K562 (cell line): ENCODE measurements around the gene SPSB1. TPM values are rescaled to one million over a fixed set of nuclear protein-coding genes. Genes with fewer than 3 reads are reported as not detected.

ENCODE experiments used
- EGR1 ChIP-seq: fragments of 450-650 bp; conservative IDR thresholded peaks from 2 replicates; pipeline ENCODE4 v1.6.1; 2017; ENCODE audit warnings: mild to moderate bottlenecking
- ETV1 ChIP-seq: fragments of 450-650 bp; conservative IDR thresholded peaks from 2 replicates; pipeline ENCODE4 v1.6.1; 2016; ENCODE audit warnings: missing genetic modification characterization, control low read depth, low read depth, missing compliant biosample characterization
- MYC ChIP-seq, 2 experiments: fragments of 250-450 bp in 1 of 2; sonication (Bioruptor Pico) in 1 of 2; IDR thresholded peaks; 2 replicates each; pipeline versions ENCODE4 v1.5.1 to v1.6.1; 2012 to 2021; ENCODE audit warnings: low read depth in 2 of 2, borderline replicate concordance in 1 of 2, improper control_type of control experiment in 1 of 2, low read length in 1 of 2, mild to moderate bottlenecking in 1 of 2, moderate library complexity in 1 of 2
- NCOR1 ChIP-seq: fragments of 450-650 bp; IDR thresholded peaks from 2 replicates; pipeline ENCODE4 v1.6.1; 2016; ENCODE audit warnings: mild to moderate bottlenecking, moderate library complexity
- TCFL5 ChIP-seq: fragments of 250-450 bp; sonication (Bioruptor Pico); conservative IDR thresholded peaks from 2 replicates; pipeline ENCODE4 v1.6.1; 2021; ENCODE audit warnings: mild to moderate bottlenecking, moderate library complexity, matching md5 sums
- ZC3H8 ChIP-seq: fragments of 450-650 bp; IDR thresholded peaks from 2 replicates; pipeline ENCODE4 v1.6.1; 2017
- ZNF764 ChIP-seq: fragments of 250-450 bp; sonication (Bioruptor Pico); IDR thresholded peaks from 2 replicates; pipeline ENCODE4 v1.4.0; 2020; ENCODE audit warnings: low read depth, mild to moderate bottlenecking, moderate library complexity
- polyA plus RNA-seq, 8 experiments: library from polyadenylated mRNA; depleted of rRNA in 4 of 8; stranded (reverse) in 5 of 8; unstranded in 3 of 8; fragments of >200 nt; fragmentation: Nextera tagmentation in 2 of 8; fragmentation: Illumina TruSeq in 1 of 8; extraction: Ambion mirVana in 2 of 8; extraction: Trizol in 1 of 8; gene quantifications; 2 replicates each; pipeline versions ENCODE4 v1.2.1 to v1.2.3, GENCODE V29; 2011 to 2014; ENCODE audit warnings: inconsistent platforms in 1 of 8, missing spikeins in 1 of 8
- total RNA-seq, 7 experiments: library from RNA; depleted of rRNA in 6 of 7; stranded (reverse); fragments of >200 nt in 6 of 7; fragmentation: Illumina TruSeq in 2 of 7; extraction: Trizol in 2 of 7; gene quantifications; 2 replicates each; pipeline versions ENCODE4 v1.2.1 to v1.2.3, GENCODE V29; 2011 to 2021; ENCODE audit warnings: low replicate concordance in 1 of 7
- TF ChIP-seq, protein P1 (sequence below): fragments of 250-450 bp; sonication (Bioruptor Pico); IDR thresholded peaks from 2 replicates; pipeline ENCODE4 v1.5.0; 2021; ENCODE audit warnings: mild to moderate bottlenecking, moderate library complexity
- TF ChIP-seq, protein P2 (sequence below): fragments of 250-450 bp; sonication (Bioruptor Pico); IDR thresholded peaks from 2 replicates; pipeline ENCODE4 v1.8.0; 2021; ENCODE audit warnings: moderate library complexity, mild to moderate bottlenecking, inconsistent platforms
- TF ChIP-seq, protein P3 (sequence below): fragments of 450-650 bp; formaldehyde crosslinking; IDR thresholded peaks from 2 replicates; pipeline ENCODE4 v1.4.0; 2022; ENCODE audit warnings: missing genetic modification characterization

SPSB1 gene
- total and polyA plus RNA-seq, 9 of the 15 experiments (the other 6 are each of a cell fraction or from before 2014, with no cell fraction given) = 0.06 to 0.35 (median 0.14) TPM; not detected in 6

DNA sequence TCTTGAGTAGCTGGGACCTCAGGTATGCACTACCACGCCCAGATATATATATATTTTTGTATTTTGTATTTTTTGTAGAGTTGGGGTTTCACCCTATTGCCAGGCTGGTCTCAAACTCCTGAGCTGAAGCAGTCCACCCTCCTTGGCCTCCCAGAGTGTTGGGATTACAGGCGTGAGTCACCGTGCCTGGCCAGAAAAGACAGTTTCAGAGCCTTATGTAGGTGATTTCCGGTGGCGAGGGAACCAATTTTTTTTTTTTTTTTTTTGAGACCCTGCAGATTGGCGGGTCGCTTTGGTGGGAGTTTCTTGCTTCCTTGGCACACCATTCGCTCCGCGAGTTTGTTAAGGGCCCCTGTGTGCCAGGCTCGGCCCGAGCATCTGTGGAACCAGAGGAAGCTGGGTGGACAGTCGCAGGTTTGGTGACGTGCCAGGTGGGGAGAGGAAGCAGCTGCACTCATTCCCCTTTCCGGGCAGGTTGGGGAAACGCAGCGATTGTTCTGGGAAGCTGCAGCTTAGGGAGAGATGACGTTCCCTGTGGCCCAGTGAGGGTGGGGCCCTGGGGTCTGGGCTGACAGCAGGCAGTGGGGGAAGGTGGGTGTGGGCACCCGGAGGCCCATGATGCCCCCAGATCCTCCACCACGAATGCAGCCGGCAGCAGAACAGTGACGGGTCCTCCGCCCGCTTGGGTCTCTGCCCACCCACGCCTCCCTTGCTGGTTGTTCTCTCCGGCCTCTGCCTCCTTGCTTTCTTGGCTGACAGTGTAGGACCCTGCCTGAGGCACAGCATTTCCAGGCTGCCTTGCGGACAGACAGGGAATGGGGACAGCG, 25.1 kb downstream of the SPSB1 start (continued):
- TF ChIP-seq, protein P1, sequence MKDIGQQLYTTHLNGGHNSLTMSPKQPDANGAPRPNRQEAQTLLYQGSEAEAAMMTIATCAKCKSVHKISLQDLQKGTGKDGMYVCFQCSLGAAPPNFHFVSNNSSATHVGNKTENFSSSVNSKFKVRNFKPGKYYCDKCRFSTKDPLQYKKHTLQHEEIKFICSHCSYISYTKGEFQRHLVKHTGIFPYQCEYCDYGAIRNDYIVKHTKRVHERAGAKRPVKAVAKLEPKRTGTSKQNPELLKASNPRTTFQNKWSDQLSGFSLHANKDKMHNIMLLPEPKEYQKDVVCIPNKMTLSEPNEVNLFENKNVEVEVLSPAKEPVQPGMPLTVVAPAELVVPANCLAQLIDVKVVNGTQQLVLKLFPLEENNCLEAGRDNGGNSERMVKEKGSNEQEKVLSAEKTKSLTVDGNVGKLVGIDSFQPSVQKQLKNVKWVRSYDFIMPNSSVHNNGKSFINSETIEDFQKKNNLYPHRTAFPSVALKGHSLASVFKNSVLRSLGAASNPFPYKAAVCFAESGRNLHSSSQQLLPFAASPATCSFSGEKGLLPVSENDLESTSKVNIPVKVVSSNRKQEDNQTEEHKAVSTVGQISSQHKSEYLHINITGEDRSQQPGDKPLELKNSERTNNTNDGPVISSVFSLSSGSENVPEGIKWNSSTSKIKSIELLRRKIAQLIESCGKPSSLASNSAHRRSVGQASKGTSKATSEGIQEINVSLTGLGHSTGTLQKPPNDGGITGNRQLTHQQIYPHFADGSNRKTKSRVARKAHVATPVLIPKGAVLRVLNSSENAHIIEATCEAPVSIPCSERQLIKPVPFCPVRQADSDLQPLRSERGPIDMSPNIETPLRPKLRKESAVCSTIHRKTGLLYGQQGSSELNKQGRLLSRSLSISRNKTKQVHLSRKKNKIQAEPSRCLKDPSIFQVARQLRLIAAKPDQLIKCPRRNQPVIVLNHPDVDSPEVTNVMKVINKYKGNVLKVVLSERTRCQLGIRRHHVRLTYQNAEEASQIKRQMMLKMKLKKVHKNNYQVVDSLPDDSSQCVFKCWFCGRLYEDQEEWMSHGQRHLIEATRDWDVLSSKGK (CRISPR knock-in tag) = no peak
- TF ChIP-seq, protein P2, sequence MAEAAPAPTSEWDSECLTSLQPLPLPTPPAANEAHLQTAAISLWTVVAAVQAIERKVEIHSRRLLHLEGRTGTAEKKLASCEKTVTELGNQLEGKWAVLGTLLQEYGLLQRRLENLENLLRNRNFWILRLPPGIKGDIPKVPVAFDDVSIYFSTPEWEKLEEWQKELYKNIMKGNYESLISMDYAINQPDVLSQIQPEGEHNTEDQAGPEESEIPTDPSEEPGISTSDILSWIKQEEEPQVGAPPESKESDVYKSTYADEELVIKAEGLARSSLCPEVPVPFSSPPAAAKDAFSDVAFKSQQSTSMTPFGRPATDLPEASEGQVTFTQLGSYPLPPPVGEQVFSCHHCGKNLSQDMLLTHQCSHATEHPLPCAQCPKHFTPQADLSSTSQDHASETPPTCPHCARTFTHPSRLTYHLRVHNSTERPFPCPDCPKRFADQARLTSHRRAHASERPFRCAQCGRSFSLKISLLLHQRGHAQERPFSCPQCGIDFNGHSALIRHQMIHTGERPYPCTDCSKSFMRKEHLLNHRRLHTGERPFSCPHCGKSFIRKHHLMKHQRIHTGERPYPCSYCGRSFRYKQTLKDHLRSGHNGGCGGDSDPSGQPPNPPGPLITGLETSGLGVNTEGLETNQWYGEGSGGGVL (CRISPR knock-in tag) = no peak
- no peak for TF ChIP-seq ZNF764 (CRISPR knock-in tag)
- TF ChIP-seq, protein P3, sequence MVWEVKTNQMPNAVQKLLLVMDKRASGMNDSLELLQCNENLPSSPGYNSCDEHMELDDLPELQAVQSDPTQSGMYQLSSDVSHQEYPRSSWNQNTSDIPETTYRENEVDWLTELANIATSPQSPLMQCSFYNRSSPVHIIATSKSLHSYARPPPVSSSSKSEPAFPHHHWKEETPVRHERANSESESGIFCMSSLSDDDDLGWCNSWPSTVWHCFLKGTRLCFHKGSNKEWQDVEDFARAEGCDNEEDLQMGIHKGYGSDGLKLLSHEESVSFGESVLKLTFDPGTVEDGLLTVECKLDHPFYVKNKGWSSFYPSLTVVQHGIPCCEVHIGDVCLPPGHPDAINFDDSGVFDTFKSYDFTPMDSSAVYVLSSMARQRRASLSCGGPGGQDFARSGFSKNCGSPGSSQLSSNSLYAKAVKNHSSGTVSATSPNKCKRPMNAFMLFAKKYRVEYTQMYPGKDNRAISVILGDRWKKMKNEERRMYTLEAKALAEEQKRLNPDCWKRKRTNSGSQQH (CRISPR knock-in tag) = no peak
- TF ChIP-seq NCOR1 = no peak
- TF ChIP-seq EGR1 = peak; percentile 58
- no peak for TF ChIP-seq ZC3H8
- 0 out of 2 replicates have a peak, but pooled peaks have one; percentile 20 for TF ChIP-seq ETV1 (tag)
- TF ChIP-seq MYC (IDR thresholded peaks at IDR 0.05; ENCODE audit: low read depth, low read length) = no peak
- no peak for TF ChIP-seq MYC (CRISPR knock-in tag; IDR thresholded peaks at IDR 0.05; ENCODE audit: borderline replicate concordance, low read depth)
- no peak for TF ChIP-seq TCFL5 (CRISPR knock-in tag)
